T-helper 1 cell (primary cell): Measurements from ENCODE around the gene ABCG8.

Source experiments
- DNase-seq, 5 donors: peaks; one replicate each; pipeline ENCODE4 v3.0.0-alpha.2; 2012 to 2020

The ABCG8 gene

GRCh38 chr2:43826305-43827250 lies 12.2 kb upstream of the ABCG8 start:
- no peak for DNase-seq

DNA sequence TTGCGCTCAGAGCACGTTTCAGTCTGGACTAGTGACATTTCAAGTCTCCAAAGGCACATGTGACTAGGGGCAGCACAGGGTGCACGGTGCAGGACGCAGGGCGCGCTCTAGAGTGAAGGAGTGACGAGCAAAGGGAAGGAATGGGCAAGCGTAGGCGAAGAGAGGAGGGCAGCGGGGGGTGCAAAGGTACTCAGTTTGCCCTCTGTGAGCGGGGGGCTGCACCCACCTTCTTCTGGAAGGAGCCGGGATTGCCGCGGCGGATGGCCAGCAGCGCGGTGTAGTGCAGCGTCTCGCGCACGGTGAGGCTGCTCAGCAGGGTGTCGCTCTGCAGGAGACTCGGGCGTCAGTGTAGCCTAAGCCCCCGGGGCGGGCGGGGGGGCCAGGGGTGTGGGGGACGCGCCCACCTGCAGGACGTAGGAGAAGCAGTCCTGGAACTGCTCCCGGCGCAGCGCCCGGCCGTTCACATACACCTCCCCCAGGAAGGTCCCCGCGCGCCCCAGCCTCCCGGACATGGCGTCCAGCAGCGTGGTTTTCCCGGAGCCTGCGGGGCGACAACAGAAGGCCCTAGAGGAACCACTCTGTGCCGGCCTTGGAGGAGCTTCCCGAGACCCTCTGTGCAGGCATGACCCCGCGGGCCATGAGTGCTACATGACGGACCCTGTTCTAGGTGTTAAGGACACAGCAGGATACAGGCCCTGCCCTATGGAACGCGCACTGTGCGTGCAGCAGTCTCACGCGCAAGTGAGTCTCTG lies 7.1 kb upstream of the ABCG8 start:
- no peak for DNase-seq

DNA sequence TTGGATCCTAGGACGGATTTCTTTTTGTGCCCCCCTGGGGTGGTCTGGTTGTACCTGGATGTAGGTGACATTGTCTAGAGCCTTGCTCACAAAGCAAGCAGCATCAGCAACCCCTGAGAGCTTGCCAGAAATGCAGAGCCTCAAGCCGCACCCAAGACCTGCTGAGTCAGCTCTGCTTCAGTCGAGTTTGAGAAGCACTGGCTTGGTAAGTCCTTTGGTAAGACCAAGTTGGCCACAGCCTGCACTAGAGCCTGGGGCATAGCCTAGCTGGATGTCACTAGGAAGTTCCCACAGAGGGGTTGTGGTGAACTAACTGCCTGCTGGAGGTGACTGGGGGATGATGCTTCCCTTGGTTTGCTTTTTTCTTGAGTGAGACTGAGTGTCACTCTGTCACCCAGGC lies 6.3 kb upstream of the ABCG8 start:
- no peak for DNase-seq

- no peak for DNase-seq
Measured at GRCh38 chr2:43837033-43837432, 1.7 kb upstream of the ABCG8 start.

GRCh38 chr2:43837831-43838559 lies 776 bp upstream of the ABCG8 start:
- DNase-seq = no peak

DNA sequence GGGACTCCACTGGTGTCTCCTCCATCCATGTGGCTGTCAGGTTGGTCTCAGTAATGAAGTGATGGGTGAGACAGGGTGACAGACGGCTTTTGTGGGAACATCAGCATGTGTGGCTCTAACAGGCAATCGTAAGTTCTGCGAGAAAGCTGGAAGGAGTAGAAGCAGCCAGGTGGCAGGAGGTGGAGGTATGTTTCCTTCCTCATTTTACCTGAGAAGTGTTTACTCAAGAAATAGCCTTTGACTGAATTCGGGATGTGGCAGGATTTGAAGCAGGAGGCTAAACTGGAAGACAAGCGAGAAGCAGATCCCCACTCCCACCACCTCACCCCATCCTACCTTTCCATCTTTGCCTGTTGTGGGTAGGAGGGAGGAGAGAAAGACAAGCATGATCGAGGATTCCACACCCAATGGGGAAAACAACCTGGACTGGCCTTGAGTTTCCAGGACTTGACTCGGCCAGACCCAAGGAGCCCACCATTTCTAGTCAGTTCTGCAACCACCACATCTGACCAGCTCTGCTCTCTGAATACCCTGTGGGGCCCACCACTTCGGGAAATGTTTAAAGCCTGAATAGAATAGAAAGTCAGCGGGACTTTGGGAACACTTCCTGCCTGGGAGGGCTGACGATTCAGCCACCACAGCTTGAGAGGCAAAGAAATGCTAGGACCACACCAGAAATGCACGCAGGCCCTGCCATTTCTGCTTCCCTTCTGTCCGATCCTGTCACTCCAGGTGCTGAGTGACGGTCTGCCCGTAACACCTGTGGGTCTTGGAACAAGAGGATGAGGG lies 1.2 kb downstream of the ABCG8 start:
- no peak for DNase-seq

DNA sequence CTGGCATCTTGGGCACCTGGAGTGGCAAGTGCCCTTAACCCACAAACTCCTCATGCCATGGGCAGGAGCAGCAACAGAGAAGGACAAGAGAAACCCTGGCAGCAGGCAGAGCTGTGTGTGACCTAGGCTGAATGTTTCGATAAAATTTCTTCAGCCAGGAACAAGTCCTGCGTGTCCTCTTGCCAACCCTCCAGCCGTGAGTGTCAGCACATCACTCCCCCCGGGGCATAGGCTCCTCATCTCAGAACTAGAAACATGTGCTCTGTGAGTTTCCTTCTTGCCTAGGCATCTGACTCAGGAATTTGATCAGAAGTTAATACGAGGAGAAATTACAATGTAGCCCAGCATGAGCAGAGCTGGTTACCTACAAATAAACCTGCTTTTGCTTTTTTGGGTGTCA lies 2.2 kb downstream of the ABCG8 start:
- no peak for DNase-seq

DNA sequence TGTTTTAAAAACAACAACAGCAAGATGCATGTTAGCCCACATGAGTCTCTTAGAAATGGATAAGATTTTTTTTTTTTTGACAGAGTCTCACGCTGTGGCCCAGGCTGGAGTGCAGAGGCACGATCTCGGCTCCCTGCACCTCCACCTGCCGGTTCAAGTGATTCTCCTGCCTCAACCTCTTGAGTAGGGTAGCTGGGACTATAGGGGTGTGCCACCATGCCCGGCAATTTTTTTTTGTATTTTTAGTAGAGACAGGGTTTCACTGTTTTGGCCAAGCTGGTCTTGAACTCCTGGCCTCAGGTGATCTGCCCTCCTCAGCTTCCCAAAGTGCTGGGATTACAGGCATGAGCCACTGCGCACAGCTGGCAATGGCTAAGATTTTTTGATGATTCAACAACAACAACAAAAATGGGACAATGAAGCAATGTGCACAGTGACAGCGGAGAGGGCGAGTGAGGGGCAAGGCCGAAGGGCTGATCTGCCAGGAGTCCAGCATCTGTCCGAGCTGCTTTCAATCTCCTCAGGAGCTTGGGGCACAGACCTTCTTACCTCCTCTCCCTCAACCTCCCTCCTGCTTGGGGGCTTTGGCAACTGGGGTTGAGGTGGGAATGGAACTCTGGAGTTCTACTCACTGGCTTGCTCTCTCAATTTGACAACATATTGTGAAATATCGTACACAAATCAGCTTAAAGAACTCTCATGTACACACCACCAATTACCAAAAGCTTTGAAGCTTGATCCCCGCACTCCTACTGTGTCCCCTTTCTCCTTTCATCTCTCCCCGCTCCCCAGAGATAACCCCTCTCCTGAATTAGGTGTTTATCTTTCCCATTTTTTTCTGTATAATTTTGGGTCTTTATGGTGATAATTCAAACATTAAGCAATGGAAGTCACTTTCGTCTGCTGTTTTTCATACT lies 3.4 kb downstream of the ABCG8 start:
- DNase-seq = no peak

- DNase-seq = no peak
Measured at GRCh38 chr2:43842866-43843226, 4.1 kb downstream of the ABCG8 start.

DNA sequence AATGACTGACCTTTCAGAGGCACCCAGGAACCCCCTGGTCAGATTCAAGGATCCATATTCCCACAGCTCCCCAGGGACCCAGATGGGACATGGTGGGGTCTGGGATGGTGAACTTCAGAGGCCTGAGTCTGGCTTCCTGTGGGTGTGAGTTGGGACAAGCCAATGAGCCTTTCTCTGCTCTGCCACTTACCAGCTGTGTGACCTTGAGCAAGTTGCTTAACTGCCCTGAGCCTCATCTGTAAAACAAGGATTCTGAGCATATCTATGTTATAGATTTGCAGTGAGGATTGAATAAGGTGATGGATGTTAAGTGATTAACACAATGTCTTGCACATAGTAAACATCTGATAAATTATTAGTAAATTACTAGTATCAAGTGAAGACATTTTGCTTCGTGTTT lies 6.4 kb downstream of the ABCG8 start:
- no peak for DNase-seq

DNA sequence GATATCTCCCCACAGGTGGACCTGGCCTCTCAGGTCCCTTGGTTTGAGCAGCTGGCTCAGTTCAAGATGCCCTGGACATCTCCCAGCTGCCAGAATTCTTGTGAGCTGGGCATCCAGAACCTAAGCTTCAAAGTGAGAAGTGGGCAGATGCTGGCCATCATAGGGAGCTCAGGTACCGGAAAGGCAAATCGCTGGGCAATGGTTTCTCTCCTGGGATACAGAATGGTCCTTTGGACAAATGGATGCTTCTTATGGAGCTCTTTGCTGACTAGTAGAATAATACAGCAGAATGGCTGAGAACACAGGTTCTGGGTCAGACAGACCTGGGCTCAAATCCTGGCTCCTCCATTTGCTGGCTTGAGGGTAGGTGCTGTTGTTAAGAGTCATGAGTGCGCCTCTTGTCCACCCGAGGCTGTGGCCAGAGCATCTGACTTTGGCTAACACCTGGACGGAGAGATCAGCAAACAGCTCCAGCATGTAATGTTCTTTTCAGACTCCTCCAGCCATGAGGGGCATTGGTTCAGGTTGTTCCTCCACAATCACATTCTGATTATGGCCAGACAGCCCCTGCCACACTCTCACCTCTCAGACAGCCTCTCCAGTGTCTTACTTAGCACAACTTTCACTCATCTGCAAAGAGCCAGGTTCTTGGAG lies 7.5 kb downstream of the ABCG8 start:
- DNase-seq = no peak

- no peak for DNase-seq
Measured at GRCh38 chr2:43848214-43848613, 9.4 kb downstream of the ABCG8 start.

GRCh38 chr2:43851011-43851980 lies 12.5 kb downstream of the ABCG8 start:
- DNase-seq = no peak

GRCh38 chr2:43852196-43852730 lies 13.5 kb downstream of the ABCG8 start:
- no peak for DNase-seq

- DNase-seq = no peak
Measured at GRCh38 chr2:43853141-43854081, 14.6 kb downstream of the ABCG8 start.

- no peak for DNase-seq
Measured at GRCh38 chr2:43854671-43855070, 15.9 kb downstream of the ABCG8 start.

DNA sequence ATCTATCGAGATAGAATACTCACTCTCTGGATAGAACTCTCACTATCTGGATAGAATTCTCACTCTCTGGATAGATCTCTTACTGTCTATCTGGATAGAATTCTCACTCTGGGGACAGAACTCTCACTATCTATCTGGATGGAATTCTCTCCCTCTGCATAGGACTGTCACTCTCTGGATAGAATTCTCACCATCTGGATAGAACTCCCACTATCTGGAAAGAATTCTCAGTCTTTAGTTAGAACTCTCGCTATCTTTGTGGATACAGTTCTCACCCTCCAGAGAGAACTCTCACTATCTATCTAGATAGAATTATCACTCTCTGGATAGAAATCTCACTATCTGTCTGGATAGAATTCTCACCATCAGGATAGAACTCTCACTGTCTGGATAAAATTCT lies 16.5 kb downstream of the ABCG8 start:
- DNase-seq = no peak

GRCh38 chr2:43872151-43872550 lies 33.4 kb downstream of the ABCG8 start:
- DNase-seq = no peak
